Fibroblast of villous mesenchyme (primary cell): ENCODE results near the gene PRKAR1B. TPM values are rescaled to one million over a fixed set of nuclear protein-coding genes. Genes with fewer than 3 reads are reported as not detected.

Source experiments
- DNase-seq: peaks from one replicate; pipeline ENCODE4 v3.0.0-alpha.2; 2010; ENCODE audit warnings: low read depth
- H3K4me3 ChIP-seq: 2 replicates; pipeline ENCODE4 v1.5.1; 2011; ENCODE audit warnings: low read depth, mild to moderate bottlenecking, low read length
- CTCF ChIP-seq: IDR thresholded peaks from 2 replicates; pipeline ENCODE4 v1.5.1; 2012; ENCODE audit warnings: low read depth, mild to moderate bottlenecking, low read length; ENCODE audit not compliant: insufficient read depth
- total RNA-seq: library from RNA; depleted of rRNA; stranded (reverse); fragments of >200 nt; gene quantifications from 2 replicates; pipeline ENCODE4 v1.2.3, GENCODE V29; 2012

PRKAR1B gene
- total RNA-seq, 1 donor, result 16.4 TPM

- no peak overlapping the region for H3K4me3 ChIP-seq
- DNase-seq, result no peak
- no peak for TF ChIP-seq CTCF
Measured at GRCh38 chr7:682810-683209, 44.3 kb downstream of the PRKAR1B start.

GRCh38 chr7:681551-682307 is 45.4 kb downstream of the PRKAR1B start:
- no peak for TF ChIP-seq CTCF
- no peak for DNase-seq
- H3K4me3 ChIP-seq, result no peak overlapping the region

- H3K4me3 ChIP-seq, result no peak overlapping the region
- DNase-seq, result no peak
- no peak for TF ChIP-seq CTCF
Measured at GRCh38 chr7:680411-681127, 46.5 kb downstream of the PRKAR1B start.

GRCh38 chr7:676972-677385 is 50.1 kb downstream of the PRKAR1B start:
- no peak overlapping the region for H3K4me3 ChIP-seq
- no peak for TF ChIP-seq CTCF
- DNase-seq, result no peak

GRCh38 chr7:676246-676971 is 50.7 kb downstream of the PRKAR1B start:
- DNase-seq, result no peak
- no peak for TF ChIP-seq CTCF
- H3K4me3 ChIP-seq, result no peak overlapping the region

GRCh38 chr7:674454-675410 is 52.3 kb downstream of the PRKAR1B start:
- TF ChIP-seq CTCF, result no peak

More at GRCh38 chr7:674454-675410, 52.3 kb downstream of the PRKAR1B start:
- DNase-seq, result peak; percentile 14
- H3K4me3 ChIP-seq, result no peak overlapping the region
